IPS DF 4.7 (cell line): Measurements from ENCODE around the gene RNF213.

Experiments used
- DNase-seq: peaks from one replicate; pipeline ENCODE4 v3.0.0-alpha.2; 2013; ENCODE audit warnings: low spot score; ENCODE audit errors: extremely low read depth

RNF213 gene

GRCh38 chr17:80347536-80347935, 86.9 kb downstream of the RNF213 start:
- DNase-seq, result no peak

GRCh38 chr17:80347948-80348351, 87.3 kb downstream of the RNF213 start:
- DNase-seq, result no peak

GRCh38 chr17:80348551-80349150, 88.0 kb downstream of the RNF213 start:
- no peak for DNase-seq

- no peak for DNase-seq
Observed at GRCh38 chr17:80349151-80349651, 88.5 kb downstream of the RNF213 start.

GRCh38 chr17:80349751-80350150, 89.1 kb downstream of the RNF213 start:
- no peak for DNase-seq

- DNase-seq, result no peak
Observed at GRCh38 chr17:80352216-80352895, 91.7 kb downstream of the RNF213 start.

- DNase-seq, result no peak
Observed at GRCh38 chr17:80352991-80353665, 92.5 kb downstream of the RNF213 start.

GRCh38 chr17:80353718-80354275, 93.1 kb downstream of the RNF213 start:
- no peak for DNase-seq

- no peak for DNase-seq
Observed at GRCh38 chr17:80354336-80354735, 93.7 kb downstream of the RNF213 start.

- DNase-seq, result no peak
Observed at GRCh38 chr17:80356231-80356856, 95.7 kb downstream of the RNF213 start.

GRCh38 chr17:80358131-80358530, 97.5 kb downstream of the RNF213 start:
- DNase-seq, result no peak

- DNase-seq, result no peak
Observed at GRCh38 chr17:80358861-80359260, 98.2 kb downstream of the RNF213 start.

- no peak for DNase-seq
Observed at GRCh38 chr17:80359422-80360110, 98.9 kb downstream of the RNF213 start.

GRCh38 chr17:80360396-80360795, 99.7 kb downstream of the RNF213 start:
- no peak for DNase-seq

GRCh38 chr17:80361495-80362220, 101.0 kb downstream of the RNF213 start:
- peak; percentile 14 for DNase-seq

- DNase-seq, result no peak
Observed at GRCh38 chr17:80362428-80363119, 101.9 kb downstream of the RNF213 start.

- DNase-seq, result no peak
Observed at GRCh38 chr17:80363120-80363515, 102.5 kb downstream of the RNF213 start.

GRCh38 chr17:80363518-80364090, 103.0 kb downstream of the RNF213 start:
- DNase-seq, result no peak

- no peak for DNase-seq
Observed at GRCh38 chr17:80364091-80364691, 103.5 kb downstream of the RNF213 start.
